IMR-90 (cell line): ENCODE measurements around the gene ZNF764. TPM values are rescaled to one million over a fixed set of nuclear protein-coding genes. Genes with fewer than 3 reads are reported as not detected.
A peak's percentile ranks its signal among the peaks of the same experiment; 100 is the strongest.

Source experiments
- ATAC-seq: fragments of 200-7000 bp; cut with Tn5 transposase; 2 replicates; pipeline ENCODE4 v1.9.1; 2020; ENCODE audit warnings: low read depth, mild to moderate bottlenecking, moderate library complexity
- BruUV-seq: library from RNA; stranded (reverse); fragments of 400-500 nt; replicated peaks from 2 replicates; lab custom pipeline; 2021; lab: Mats Ljungman, UMichigan
- CTCF ChIA-PET: fragments of 300-600 bp; formaldehyde crosslinking; extraction: SDS; loops from one replicate; lab custom pipeline; 2021; ENCODE audit warnings: antibody characterized with exemption; lab: Yijun Ruan, JAX
- POLR2A ChIA-PET: fragments of 300-600 bp; sonication (Branson Sonifier 250); formaldehyde crosslinking; loops from one replicate; lab custom pipeline; 2022; ENCODE audit warnings: antibody characterized with exemption; ENCODE audit not compliant: unreplicated experiment; lab: Charles Lee
- DNase-seq: peaks from one replicate; pipeline ENCODE4 v3.0.0; 2013
- H2AFZ ChIP-seq: replicated peaks from 2 replicates; pipeline ENCODE3; 2013; ENCODE audit warnings: low read length, mild to moderate bottlenecking; ENCODE audit not compliant: poor library complexity
- H2AK5ac ChIP-seq: 2 replicates; pipeline ENCODE4 v1.6.1; 2013; ENCODE audit warnings: low read depth, low read length, inconsistent platforms
- H2AK9ac ChIP-seq: replicated peaks from 2 replicates; pipeline ENCODE3; 2013; ENCODE audit warnings: mild to moderate bottlenecking, low read depth, low read length, moderate library complexity; ENCODE audit not compliant: poor library complexity
- H2BK120ac ChIP-seq: 2 replicates; pipeline ENCODE4 v1.6.1; 2013; ENCODE audit warnings: low read depth, low read length, inconsistent platforms
- H2BK15ac ChIP-seq: 3 replicates; pipeline ENCODE4 v1.6.1; 2013; ENCODE audit warnings: low read depth, low read length, inconsistent platforms
- H2BK20ac ChIP-seq: 2 replicates; pipeline ENCODE4 v1.6.1; 2013; ENCODE audit warnings: low read depth, mild to moderate bottlenecking, inconsistent platforms, low read length, moderate library complexity
- H2BK5ac ChIP-seq: 2 replicates; pipeline ENCODE4 v1.6.1; 2013; ENCODE audit warnings: mild to moderate bottlenecking, low read depth, low read length, inconsistent platforms; ENCODE audit not compliant: poor library complexity, severe bottlenecking
- H3K14ac ChIP-seq: replicated peaks from 2 replicates; pipeline ENCODE4 v1.6.1; 2013; ENCODE audit warnings: low read depth, low read length, inconsistent platforms
- H3K18ac ChIP-seq: 2 replicates; pipeline ENCODE4 v1.6.1; 2013; ENCODE audit warnings: low read depth, low read length, control low read depth
- H3K23ac ChIP-seq: 2 replicates; pipeline ENCODE4 v1.6.1; 2013; ENCODE audit warnings: low read depth, low read length, inconsistent platforms
- H3K27ac ChIP-seq: 2 replicates; pipeline ENCODE4 v1.5.1; 2013; ENCODE audit warnings: mild to moderate bottlenecking, control low read depth, low read length; ENCODE audit not compliant: insufficient read depth
- H3K27me3 ChIP-seq: 2 replicates; pipeline ENCODE4 v1.6.1; 2013; ENCODE audit warnings: low read length; ENCODE audit not compliant: control insufficient read depth, insufficient read depth
- H3K36me3 ChIP-seq: 2 replicates; pipeline ENCODE4 v1.6.1; 2013; ENCODE audit warnings: low read length, mixed read lengths; ENCODE audit not compliant: control insufficient read depth, insufficient read depth
- H3K4ac ChIP-seq: 2 replicates; pipeline ENCODE4 v1.6.1; 2013; ENCODE audit warnings: low read depth, low read length, inconsistent platforms
- H3K4me1 ChIP-seq: 2 replicates; pipeline ENCODE4 v1.6.1; 2013; ENCODE audit warnings: low read length, mixed read lengths; ENCODE audit not compliant: control insufficient read depth, insufficient read depth
- H3K4me2 ChIP-seq: 2 replicates; pipeline ENCODE4 v1.6.1; 2013; ENCODE audit warnings: low read depth, mild to moderate bottlenecking, control low read depth, low read length, moderate library complexity
- H3K4me3 ChIP-seq: 2 replicates; pipeline ENCODE4 v1.5.1; 2013; ENCODE audit warnings: low read depth, mild to moderate bottlenecking, control low read depth, low read length, moderate library complexity; ENCODE audit not compliant: insufficient read depth
- H3K56ac ChIP-seq: 2 replicates; pipeline ENCODE4 v1.6.1; 2013; ENCODE audit warnings: low read length, inconsistent platforms; ENCODE audit not compliant: insufficient read depth; ENCODE audit errors: extremely low read depth
- H3K79me1 ChIP-seq, 2 experiments: 2 replicates each; pipeline ENCODE4 v1.6.1; 2013; ENCODE audit warnings: low read length in 2 of 2, inconsistent platforms in 1 of 2, low read depth in 1 of 2
- H3K9ac ChIP-seq: 2 replicates; pipeline ENCODE4 v1.6.1; 2013; ENCODE audit warnings: low read depth, low read length, control low read depth
- H3K9me1 ChIP-seq: 2 replicates; pipeline ENCODE4 v1.6.1; 2013; ENCODE audit warnings: low read length, inconsistent platforms; ENCODE audit not compliant: insufficient read depth
- H3K9me3 ChIP-seq: 2 replicates; pipeline ENCODE4 v1.6.1; 2013; ENCODE audit warnings: low read length; ENCODE audit not compliant: control insufficient read depth, insufficient read depth
- H4K20me1 ChIP-seq: 2 replicates; pipeline ENCODE4 v1.6.1; 2013; ENCODE audit warnings: low read length, inconsistent platforms; ENCODE audit not compliant: insufficient read depth
- H4K5ac ChIP-seq: 2 replicates; pipeline ENCODE4 v1.6.1; 2013; ENCODE audit warnings: mild to moderate bottlenecking, low read depth, low read length, control low read depth
- H4K8ac ChIP-seq, 2 experiments: 2 replicates each; pipeline ENCODE4 v1.6.1; 2013; ENCODE audit warnings: low read depth in 2 of 2, low read length in 2 of 2, control low read depth in 1 of 2, inconsistent platforms in 1 of 2
- H4K91ac ChIP-seq: 2 replicates; pipeline ENCODE4 v1.6.1; 2013; ENCODE audit warnings: low read depth, low read length, inconsistent platforms; ENCODE audit not compliant: insufficient read depth
- BHLHE40 ChIP-seq: fragments of 150-350 bp; IDR thresholded peaks from 2 replicates; pipeline ENCODE4 v1.6.1; 2016; ENCODE audit warnings: mild to moderate bottlenecking, low read depth, low read length
- CEBPB ChIP-seq: IDR thresholded peaks from 2 replicates; pipeline ENCODE4 v1.6.1; 2012; ENCODE audit warnings: low read depth, low read length, improper control_type of control experiment
- CHD1 ChIP-seq: IDR thresholded peaks from 2 replicates; pipeline ENCODE4 v1.6.1; 2012; ENCODE audit warnings: low read depth, low read length, improper control_type of control experiment
- CTCF ChIP-seq: conservative IDR thresholded peaks from 2 replicates; pipeline ENCODE4 v1.5.1; 2012; ENCODE audit warnings: mild to moderate bottlenecking, low read depth, low read length, improper control_type of control experiment
- ELK1 ChIP-seq: fragments of 150-350 bp; IDR thresholded peaks from 2 replicates; pipeline ENCODE4 v1.6.1; 2016; ENCODE audit warnings: low read depth, mild to moderate bottlenecking, low read length, moderate library complexity, borderline replicate concordance
- FOS ChIP-seq: fragments of 150-350 bp; IDR thresholded peaks from 2 replicates; pipeline ENCODE4 v1.6.1; 2016; ENCODE audit warnings: low read depth, low read length
- MAFK ChIP-seq: IDR thresholded peaks from 2 replicates; pipeline ENCODE4 v1.6.1; 2012; ENCODE audit warnings: low read depth, low read length, improper control_type of control experiment
- MAZ ChIP-seq: IDR thresholded peaks from 2 replicates; pipeline ENCODE4 v1.6.1; 2012; ENCODE audit warnings: low read depth, mild to moderate bottlenecking, low read length, improper control_type of control experiment, moderate library complexity, borderline replicate concordance
- MXI1 ChIP-seq: IDR thresholded peaks from 2 replicates; pipeline ENCODE4 v1.6.1; 2012; ENCODE audit warnings: low read depth, mild to moderate bottlenecking, low read length, moderate library complexity, borderline replicate concordance
- NFE2L2 ChIP-seq: fragments of 150-350 bp; IDR thresholded peaks from 2 replicates; pipeline ENCODE4 v1.6.1; 2016; ENCODE audit warnings: low read depth, mild to moderate bottlenecking, low read length
- POLR2A ChIP-seq: IDR thresholded peaks from 2 replicates; pipeline ENCODE4 v1.6.1; 2012; ENCODE audit warnings: mild to moderate bottlenecking, low read depth, low read length
- RAD21 ChIP-seq: IDR thresholded peaks from 2 replicates; pipeline ENCODE4 v1.6.1; 2012; ENCODE audit warnings: low read length, improper control_type of control experiment
- RCOR1 ChIP-seq: IDR thresholded peaks from 2 replicates; pipeline ENCODE4 v1.6.1; 2012; ENCODE audit warnings: mild to moderate bottlenecking, low read length, improper control_type of control experiment; ENCODE audit not compliant: insufficient replicate concordance
- RFX5 ChIP-seq: IDR thresholded peaks from 2 replicates; pipeline ENCODE4 v1.8.0; 2012; ENCODE audit warnings: low read depth, mild to moderate bottlenecking, low read length, moderate library complexity
- USF2 ChIP-seq: fragments of 150-350 bp; IDR thresholded peaks from 2 replicates; pipeline ENCODE4 v1.6.1; 2017; ENCODE audit warnings: mild to moderate bottlenecking, antibody characterized with exemption, low read length, low read depth
- WGBS, 2 experiments: methylation state at CpG; one replicate each; pipeline versions ENCODE4 v1.1.5 to v1.1.7; 2013; ENCODE audit warnings: missing lambda C conversion rate in 2 of 2; ENCODE audit not compliant: insufficient read length in 1 of 2; ENCODE audit errors: extremely low coverage in 2 of 2; 5-methylcytosine and 5-hydroxymethylcytosine counted together
- dilution Hi-C: fragments of 300-500 bp; cut with HindIII; formaldehyde crosslinking; loops from one replicate; pipeline ENCODE4 v1.14.3; 2018; ENCODE audit warnings: low sequenced_read_pairs; ENCODE audit not compliant: unreplicated experiment
- in situ Hi-C: fragments of 300-500 bp; cut with MboI; formaldehyde crosslinking; loops from 3 replicates; pipeline ENCODE4 v1.14.3; 2019; ENCODE audit warnings: low sequenced_read_pairs, inconsistent platforms, mixed read lengths
- intact Hi-C: fragments of 100-400 bp; cut with micrococcal nuclease; formaldehyde crosslinking; loops from 2 replicates; pipeline ENCODE4 v1.10.0; 2022
- polyA plus RNA-seq, 3 experiments: library from polyadenylated mRNA; depleted of rRNA; stranded (reverse); fragments of >200 nt; gene quantifications; 2 replicates each; pipeline ENCODE4 v1.2.3, GENCODE V29; 2012; ENCODE audit warnings: low replicate concordance in 1 of 3
- total RNA-seq: library from RNA; depleted of rRNA; stranded (reverse); fragments of >200 nt; gene quantifications from 2 replicates; pipeline ENCODE4 v1.2.3, GENCODE V29; 2012

ZNF764 gene
- total and polyA plus RNA-seq, 2 of the 4 experiments (the other 2 are of a cell fraction), result 2.2 to 4.6 TPM

- ChIA-PET CTCF (no interaction called here), POLR2A (no interaction called here)
- intact Hi-C loops, result no loop called here
- Histone ChIP-seq H2AFZ (peak overlapping the region; percentile 23), H4K5ac (no peak overlapping the region), H3K4ac (no peak overlapping the region), H3K18ac (no peak overlapping the region), H3K36me3 (no peaks in the 10 kb centered on the region), H2BK20ac (no peak overlapping the region), H2AK9ac (no peak overlapping the region), H2AK5ac (no peak overlapping the region), H4K20me1 (no peaks in the 10 kb centered on the region), H3K4me3 (no peak overlapping the region), H3K9me1 (no peaks in the 10 kb centered on the region), H3K9ac (no peak overlapping the region), H3K14ac (no peak overlapping the region), H3K27ac (no peak overlapping the region), H4K8ac (no peak overlapping the region), H3K56ac (no peak overlapping the region), H2BK5ac (no peak overlapping the region), H3K27me3 (peaks cover 6% of the 10 kb centered on the region; the same call in 1 of the 2 replicates), H3K79me1 (peaks cover 5 to 19% of the 10 kb centered on the region in 2 experiments; a peak in 3 of 4 replicates), H4K91ac (no peak overlapping the region), H3K4me1 (peaks cover 9% of the 10 kb centered on the region), H2BK120ac (no peak overlapping the region), H3K4me2 (no peak overlapping the region), H3K9me3 (no peaks in the 10 kb centered on the region), H3K23ac (no peak overlapping the region), H2BK15ac (no peak overlapping the region)
- ATAC-seq, result no peak
- DNase-seq, result no peak
- dilution Hi-C loops, result no loop called here
- in situ Hi-C loops, result no loop called here
- TF ChIP-seq USF2 (no peak), RFX5 (no peak), ELK1 (no peak), NFE2L2 (no peak), RAD21 (no peak), CTCF (no peak), MAFK (no peak), CHD1 (no peak), CEBPB (no peak), BHLHE40 (no peak), MAZ (no peak), POLR2A (no peak), FOS (no peak), RCOR1 (no peak), MXI1 (no peak)
- no CpG with 5 or more reads among the region's 3 CpGs for WGBS, 2 experiments
- BruUV-seq, result no TSS peak
These were observed 11.1 kb upstream of the ZNF764 start for GRCh38 chr16:30569281-30569680.
